SK-N-DZ (cell line): ENCODE measurements around the gene XYLT1.

Experiments used
- DNase-seq: peaks from one replicate; pipeline ENCODE4 v3.0.0-alpha.2; 2015; ENCODE audit warnings: low spot score
- small RNA-seq, 2 experiments: library from RNA; depleted of rRNA; stranded (forward); fragments of <200 nt; gene quantifications; one replicate each; pipeline ENCODE3, GENCODE V24; 2014

Gene XYLT1

DNA sequence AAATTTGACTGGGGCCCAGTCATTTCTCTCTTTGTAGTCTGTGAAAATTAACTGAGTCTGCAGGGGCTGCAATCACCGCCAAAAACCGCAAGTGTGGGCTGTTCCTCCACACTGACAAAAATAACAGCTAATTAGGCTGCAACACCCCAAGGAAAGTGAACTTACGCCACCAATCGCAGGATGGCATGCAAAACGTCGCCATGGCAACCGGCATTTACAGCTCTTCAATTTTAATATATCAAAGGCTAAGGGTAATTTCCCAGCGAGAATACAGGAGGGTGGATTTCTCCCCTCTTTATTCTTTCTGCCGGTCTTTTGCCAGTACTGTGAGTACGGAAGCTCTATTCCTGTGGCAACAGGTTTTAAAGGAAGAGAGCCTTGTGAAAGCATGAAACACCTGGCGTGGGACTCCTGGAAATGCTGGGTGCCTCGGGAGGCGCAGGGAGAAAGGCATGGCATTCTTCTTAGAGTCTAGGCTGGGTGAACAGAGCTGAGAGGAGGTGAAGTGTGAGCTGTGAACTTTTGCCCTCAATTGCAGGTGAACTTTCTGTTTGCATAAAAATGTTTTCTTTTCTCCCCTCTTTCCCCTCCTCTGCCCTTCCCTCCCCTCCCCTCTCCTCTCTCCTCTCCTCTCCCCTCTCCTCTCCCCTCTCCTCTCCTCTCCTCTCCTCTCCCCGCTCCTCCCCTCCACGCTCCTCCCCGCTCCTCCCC lies 399.7 kb downstream of the XYLT1 start:
- no peak for DNase-seq

DNA sequence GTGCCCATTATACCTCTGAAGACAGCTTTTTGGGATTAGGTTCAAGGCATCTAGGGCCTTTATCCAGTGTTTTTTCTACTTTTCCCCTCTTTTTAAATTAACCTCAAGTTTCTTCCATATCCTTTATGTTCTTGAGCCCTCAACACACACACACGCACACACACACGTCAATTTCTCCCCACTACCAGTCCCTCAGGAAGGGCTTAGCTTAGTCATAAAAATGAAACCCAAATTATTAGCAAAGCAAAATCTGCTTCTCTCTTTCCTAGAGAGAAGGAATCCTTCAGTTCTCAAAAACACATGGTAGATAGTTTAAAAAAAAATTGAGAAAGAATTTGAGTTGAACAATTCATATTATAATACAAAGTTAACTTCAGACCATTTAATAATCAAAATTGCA lies 401.1 kb downstream of the XYLT1 start:
- no peak for DNase-seq

DNA sequence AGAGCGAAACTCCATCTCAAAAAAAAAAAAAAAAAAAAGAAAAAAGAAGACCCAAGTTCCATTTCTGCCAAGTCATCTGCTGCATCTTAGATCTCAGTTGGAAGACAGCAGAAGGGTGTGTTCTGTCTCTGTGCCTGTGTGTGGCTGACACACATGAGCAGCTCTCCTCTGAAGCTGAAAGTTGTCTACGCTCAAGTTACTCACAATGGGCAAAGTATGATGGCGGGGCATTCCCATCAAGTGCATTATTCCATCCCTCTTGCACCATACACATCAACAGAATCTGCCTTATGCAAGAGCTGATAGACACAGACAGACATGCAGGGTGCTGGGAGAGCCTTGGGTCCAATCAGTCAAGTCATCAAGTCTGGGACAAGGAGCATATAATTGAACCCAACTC lies 402.2 kb downstream of the XYLT1 start:
- no peak for DNase-seq

DNA sequence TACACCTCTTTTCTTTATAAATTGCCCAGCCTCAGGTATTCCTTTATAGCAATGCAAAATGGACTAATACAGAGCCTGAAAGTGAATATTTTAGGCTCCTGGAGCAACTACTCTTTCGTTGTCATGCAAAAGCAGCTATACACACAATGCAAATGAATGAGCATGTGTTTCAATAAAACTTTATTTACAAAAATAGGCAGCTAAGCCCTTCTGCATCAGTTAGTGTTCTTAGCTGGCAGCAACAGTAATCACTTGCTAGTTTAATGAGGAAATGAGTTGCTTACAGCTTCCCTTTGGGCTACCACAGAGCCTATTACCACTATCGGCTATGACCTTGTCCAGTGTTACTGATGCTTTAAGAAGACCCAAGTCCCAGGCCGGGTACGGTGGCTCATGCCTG lies 402.9 kb downstream of the XYLT1 start:
- DNase-seq: no peak

DNA sequence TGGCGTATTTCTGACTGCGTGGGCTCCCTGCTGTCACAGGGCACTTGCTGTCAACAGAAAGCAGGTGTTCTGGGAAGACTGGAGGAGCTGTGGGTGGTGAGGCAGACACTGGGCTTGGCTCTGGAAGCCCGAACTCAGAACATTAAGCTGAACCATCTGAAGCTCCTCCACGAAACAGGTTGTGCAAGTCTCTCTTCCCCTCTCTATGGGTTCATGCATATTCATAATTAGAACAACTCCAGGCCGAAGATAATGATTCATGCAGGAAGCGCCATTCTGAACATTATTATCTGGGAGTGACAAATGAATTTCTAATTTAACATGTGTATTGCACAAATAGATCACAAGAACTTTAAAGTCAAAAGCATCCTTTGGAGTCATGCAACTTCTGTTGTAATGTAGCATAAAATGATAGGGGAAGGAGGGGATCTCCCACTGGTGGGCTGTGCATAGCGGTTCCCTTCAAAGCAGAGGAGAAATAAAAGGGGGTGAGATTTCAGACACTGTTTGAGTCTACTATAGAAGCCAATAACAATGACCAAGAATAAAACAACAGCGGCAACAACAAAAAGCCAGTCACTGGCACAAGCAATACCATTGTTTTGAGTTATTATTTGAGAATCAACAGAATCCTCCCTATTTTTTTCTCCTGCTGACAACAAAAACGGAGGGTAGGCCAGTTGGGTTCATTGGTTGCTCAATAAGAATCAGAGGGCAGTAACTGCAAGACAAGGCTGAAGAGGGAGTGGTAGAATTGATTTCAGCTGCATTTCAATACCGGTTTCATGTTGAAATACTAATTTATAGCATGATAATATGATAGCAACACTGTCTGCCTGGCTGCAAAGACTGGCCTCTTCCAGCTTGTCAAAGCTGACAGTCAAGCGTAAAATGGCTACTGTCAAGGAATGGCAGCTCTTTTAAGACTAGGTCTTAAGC lies 407.3 kb downstream of the XYLT1 start:
- no peak for DNase-seq

DNA sequence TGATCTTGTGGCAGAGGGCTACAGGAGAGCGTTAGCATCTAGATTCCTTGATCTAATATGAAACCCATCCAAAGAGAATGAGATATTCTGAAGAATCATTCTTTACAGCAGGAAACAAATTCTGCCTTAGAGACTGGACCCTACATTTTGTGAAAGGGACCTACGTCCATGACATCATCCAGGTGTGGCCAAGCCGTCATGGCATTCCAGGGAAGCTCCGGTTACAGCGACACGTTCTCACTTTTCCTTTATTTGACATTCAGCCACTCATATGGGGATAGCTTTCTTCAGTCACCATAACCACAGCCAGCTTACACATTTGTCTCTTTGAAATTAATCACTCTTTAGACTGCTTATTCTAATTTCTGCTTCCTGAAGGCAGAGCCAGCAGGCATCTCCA lies 408.1 kb downstream of the XYLT1 start:
- DNase-seq: no peak

DNA sequence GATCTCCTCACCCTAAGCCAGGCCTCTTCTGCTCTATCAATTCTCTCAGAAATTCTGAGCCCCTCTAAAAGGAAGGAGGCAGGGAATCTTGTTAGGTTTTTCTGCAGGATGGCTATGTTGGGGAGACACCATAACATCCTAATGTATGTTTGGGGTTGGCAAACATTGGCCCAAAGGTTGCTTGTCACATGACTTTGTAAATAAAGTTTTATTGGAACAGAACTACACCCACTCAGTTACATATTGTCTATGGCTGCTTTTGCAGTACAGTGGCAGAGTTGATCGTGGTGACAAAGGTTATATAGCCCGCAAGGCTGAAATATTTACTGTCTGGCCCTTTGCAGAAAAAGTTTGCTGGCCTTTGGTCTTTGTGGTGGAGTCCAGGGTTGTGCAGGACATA lies 409.4 kb downstream of the XYLT1 start:
- no peak for DNase-seq

DNA sequence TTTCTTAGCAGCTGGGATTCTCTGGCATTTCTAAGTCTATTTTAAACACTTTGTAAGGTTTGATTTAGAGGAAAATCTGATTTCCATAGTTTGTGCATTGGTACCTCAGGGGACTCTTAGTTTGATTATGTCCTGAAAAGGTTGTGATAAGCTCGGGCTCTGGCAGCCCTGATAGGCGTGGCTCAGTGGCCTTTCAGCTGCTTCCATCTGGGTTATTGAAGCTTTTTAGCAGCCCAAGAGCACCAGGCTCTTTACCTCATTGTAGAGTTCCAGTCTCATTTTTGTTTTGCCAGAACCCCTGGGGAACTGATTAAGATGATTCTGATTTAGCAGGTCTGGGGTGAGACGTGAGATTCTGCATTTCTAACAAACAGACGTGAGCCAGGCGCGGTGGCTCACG lies 412.3 kb downstream of the XYLT1 start:
- DNase-seq: peak; percentile 91

DNA sequence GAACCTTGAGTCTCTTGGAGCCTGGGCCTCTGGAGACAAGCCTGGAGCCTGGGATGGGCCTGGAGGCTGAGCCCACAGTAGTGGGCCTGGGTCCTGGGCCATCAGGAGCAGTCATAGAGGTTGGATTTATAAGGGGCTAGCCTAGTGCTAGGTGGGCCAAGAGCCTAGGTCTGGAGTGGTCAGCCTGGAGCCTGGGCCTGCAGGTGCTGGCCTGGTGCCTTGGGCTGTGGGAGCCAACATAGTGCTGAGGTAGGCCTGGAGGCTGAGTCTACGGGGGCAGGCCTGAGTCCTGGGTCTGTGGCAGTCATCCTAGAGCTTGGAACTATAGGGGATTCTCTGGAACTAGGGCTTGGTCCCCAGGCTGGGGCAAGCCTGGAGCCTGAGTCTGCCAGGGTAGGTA lies 414.1 kb downstream of the XYLT1 start:
- DNase-seq: no peak

DNA sequence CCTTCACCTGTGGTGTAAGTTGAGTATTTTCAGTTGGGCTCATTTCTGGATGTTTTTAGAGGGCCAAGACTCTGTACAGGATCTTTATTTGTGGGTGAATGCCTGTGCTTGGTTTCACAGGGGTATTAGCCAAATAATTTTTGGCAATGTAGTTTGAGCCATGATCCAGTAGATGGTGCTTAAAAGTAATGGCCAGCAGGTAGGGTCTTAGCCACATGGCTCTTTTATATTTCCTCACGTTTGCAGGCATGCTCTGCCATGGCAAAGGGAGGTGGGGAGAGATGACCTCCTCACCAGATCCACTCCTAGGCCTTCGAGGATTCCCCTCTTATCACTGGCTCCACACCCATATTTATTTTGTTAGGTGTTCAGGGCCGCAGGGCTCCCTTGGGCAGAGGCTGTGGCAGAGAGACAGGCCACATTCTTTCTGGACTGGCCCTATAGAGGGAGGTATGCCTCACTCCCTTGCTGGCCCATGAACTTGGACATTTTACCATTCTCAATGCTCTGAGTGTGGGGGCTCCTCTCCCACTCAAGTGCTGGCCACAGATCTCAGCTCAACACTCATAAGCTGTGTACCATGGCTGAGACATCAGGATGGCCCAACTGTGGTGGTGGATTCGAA lies 417.1 kb downstream of the XYLT1 start:
- no peak for DNase-seq

Small RNAs within 50 kb of the gene (small RNA-seq; reads per million reads assigned to genes)
- gene AC109446.1: 0 reads per million in 2 experiments
